SK-N-SH (cell line): ENCODE data around the gene STK4. TPM values are rescaled to one million over a fixed set of nuclear protein-coding genes. Genes with fewer than 3 reads are reported as not detected.

Experiments
- CTCF ChIA-PET: fragments of 300-600, 350-600 bp; formaldehyde crosslinking; extraction: SDS; loops from one replicate; lab custom pipeline; 2021; lab: Yijun Ruan, JAX
- POLR2A ChIA-PET: fragments of 350-600 bp; sonication (Branson Sonifier 250); formaldehyde crosslinking; extraction: SDS; loops from one replicate; lab custom pipeline; 2020; ENCODE audit warnings: antibody characterized with exemption, inconsistent platforms; lab: Yijun Ruan, JAX
- DNase-seq: peaks from one replicate; pipeline ENCODE4 v3.0.0; 2012
- H2AFZ ChIP-seq: fragments of 200-600 bp; sonication (generic); 2 replicates; pipeline ENCODE4 v1.8.1; 2016; ENCODE audit warnings: antibody characterized with exemption, mild to moderate bottlenecking, low read depth
- H3F3A ChIP-seq: fragments of 200-600 bp; sonication (generic); replicated peaks from 2 replicates; pipeline ENCODE3; 2016; ENCODE audit warnings: antibody characterized with exemption, mild to moderate bottlenecking; ENCODE audit not compliant: insufficient read depth
- H3K27ac ChIP-seq, 2 experiments: fragments of 200-500 bp in 1 of 2; fragments of 200-600 bp in 1 of 2; sonication (Bioruptor generic) in 1 of 2; sonication (generic), shearing (Covaris generic) in 1 of 2; 2 replicates each; pipeline versions ENCODE4 v1.5.1 to v1.6.1; 2014 to 2016; ENCODE audit warnings: low read depth in 2 of 2, inconsistent platforms in 1 of 2, low read length in 1 of 2, mild to moderate bottlenecking in 1 of 2, mixed read lengths in 1 of 2
- H3K27me3 ChIP-seq: fragments of 200-600 bp; sonication (generic), shearing (Covaris generic); 2 replicates; pipeline ENCODE4 v1.6.1; 2016; ENCODE audit warnings: mixed run types; ENCODE audit not compliant: insufficient read depth
- H3K36me3 ChIP-seq, 2 experiments: fragments of 200-500 bp in 1 of 2; fragments of 200-600 bp in 1 of 2; sonication (Bioruptor generic) in 1 of 2; sonication (generic) in 1 of 2; replicated peaks in 1 of 2; 2 replicates each; pipeline versions ENCODE3 to v1.5.1; 2014 to 2016; ENCODE audit warnings: low read length in 1 of 2, mild to moderate bottlenecking in 1 of 2; ENCODE audit not compliant: insufficient read depth in 2 of 2, control insufficient read depth in 1 of 2
- H3K4me1 ChIP-seq, 2 experiments: fragments of 200-500 bp in 1 of 2; fragments of 200-600 bp in 1 of 2; sonication (Bioruptor generic) in 1 of 2; sonication (generic), shearing (Covaris generic) in 1 of 2; 2 replicates each; pipeline versions ENCODE4 v1.5.1 to v1.6.1; 2014 to 2016; ENCODE audit warnings: low read depth in 1 of 2, low read length in 1 of 2, mixed run types in 1 of 2; ENCODE audit not compliant: insufficient read depth in 2 of 2, control insufficient read depth in 1 of 2
- H3K4me2 ChIP-seq: fragments of 200-600 bp; sonication (generic), shearing (Covaris generic); 2 replicates; pipeline ENCODE4 v1.6.1; 2017; ENCODE audit warnings: mixed run types
- H3K4me3 ChIP-seq, 2 experiments: fragments of 200-500 bp in 1 of 2; fragments of 200-600 bp in 1 of 2; sonication (Bioruptor generic) in 1 of 2; sonication (generic), shearing (Covaris generic) in 1 of 2; 2 replicates each; pipeline versions ENCODE4 v1.5.1 to v1.8.1; 2014 to 2016; ENCODE audit warnings: low read depth in 2 of 2, inconsistent platforms in 1 of 2, low read length in 1 of 2, mild to moderate bottlenecking in 1 of 2, mixed read lengths in 1 of 2, moderate library complexity in 1 of 2
- H3K79me2 ChIP-seq: fragments of 200-600 bp; sonication (generic); 2 replicates; pipeline ENCODE4 v1.8.1; 2017; ENCODE audit warnings: mild to moderate bottlenecking; ENCODE audit not compliant: insufficient read depth
- H3K9ac ChIP-seq: fragments of 200-600 bp; sonication (generic); 2 replicates; pipeline ENCODE4 v1.6.1; 2017; ENCODE audit warnings: mixed run types
- H3K9me2 ChIP-seq: fragments of 200-600 bp; sonication (generic); 2 replicates; pipeline ENCODE4 v1.6.1; 2017; ENCODE audit warnings: mixed run types
- H3K9me3 ChIP-seq: fragments of 200-600 bp; sonication (generic); 2 replicates; pipeline ENCODE4 v1.6.1; 2017; ENCODE audit warnings: mixed run types, mild to moderate bottlenecking, moderate library complexity
- H4K20me1 ChIP-seq: fragments of 200-600 bp; sonication (generic); 2 replicates; pipeline ENCODE4 v1.6.1; 2017; ENCODE audit warnings: mild to moderate bottlenecking, mixed run types; ENCODE audit not compliant: insufficient read depth
- EP300 ChIP-seq, 2 experiments: IDR thresholded peaks; 2 replicates each; pipeline versions ENCODE4 v1.4.0 to v1.6.1; 2012; ENCODE audit warnings: borderline replicate concordance in 1 of 2, low read depth in 1 of 2, low read length in 1 of 2
- FOSL2 ChIP-seq: IDR thresholded peaks from 2 replicates; pipeline ENCODE4 v1.4.0; 2012; ENCODE audit warnings: low read depth, mild to moderate bottlenecking, moderate library complexity, borderline replicate concordance
- JUND ChIP-seq: IDR thresholded peaks from 2 replicates; pipeline ENCODE4 v1.4.0; 2012
- MXI1 ChIP-seq: IDR thresholded peaks from 2 replicates; pipeline ENCODE4 v1.6.1; 2012; ENCODE audit warnings: mild to moderate bottlenecking, low read depth, low read length, improper control_type of control experiment
- NFIC ChIP-seq: IDR thresholded peaks from 2 replicates; pipeline ENCODE4 v1.4.0; 2012; ENCODE audit warnings: borderline replicate concordance
- NRF1 ChIP-seq: IDR thresholded peaks from 2 replicates; pipeline ENCODE4 v1.6.1; 2012; ENCODE audit warnings: low read depth, mild to moderate bottlenecking, low read length
- POLR2AphosphoS5 ChIP-seq: IDR thresholded peaks from 2 replicates; pipeline ENCODE4 v1.6.1; 2012; ENCODE audit warnings: low read depth, low read length
- RFX5 ChIP-seq: IDR thresholded peaks from 2 replicates; pipeline ENCODE4 v1.6.1; 2012; ENCODE audit warnings: mild to moderate bottlenecking, improper control_type of control experiment, low read length
- RXRA ChIP-seq: IDR thresholded peaks from 2 replicates; pipeline ENCODE4 v1.4.0; 2012; ENCODE audit warnings: low read depth, mild to moderate bottlenecking, borderline replicate concordance
- SIN3A ChIP-seq: IDR thresholded peaks from 2 replicates; pipeline ENCODE4 v1.6.1; 2012; ENCODE audit warnings: low read depth, mild to moderate bottlenecking, low read length, moderate library complexity, borderline replicate concordance
- TCF12 ChIP-seq: IDR thresholded peaks from 2 replicates; pipeline ENCODE4 v1.4.0; 2012
- TEAD4 ChIP-seq: IDR thresholded peaks from 2 replicates; pipeline ENCODE4 v1.4.0; 2012; ENCODE audit warnings: mild to moderate bottlenecking, borderline replicate concordance; ENCODE audit not compliant: insufficient read depth
- YY1 ChIP-seq: IDR thresholded peaks from 2 replicates; pipeline ENCODE4 v1.4.0; 2012; ENCODE audit warnings: low read depth, mild to moderate bottlenecking
- WGBS: methylation state at CpG from one replicate; pipeline ENCODE4 v1.1.6; 2017; ENCODE audit warnings: low lambda C conversion rate; 5-methylcytosine and 5-hydroxymethylcytosine counted together
- polyA plus RNA-seq, 3 experiments: library from polyadenylated mRNA; depleted of rRNA; stranded (reverse); fragments of >200 nt; gene quantifications; 2 replicates each; pipeline ENCODE4 v1.2.3, GENCODE V29; 2012
- TF ChIP-seq, protein P1 (sequence below): IDR thresholded peaks from 2 replicates; pipeline ENCODE4; 2012
- TF ChIP-seq, protein P2 (sequence below): IDR thresholded peaks from 2 replicates; pipeline ENCODE4 v1.4.0; 2012; ENCODE audit warnings: low read depth, borderline replicate concordance
- TF ChIP-seq, protein P3 (sequence below): fragments of 200-600 bp; sonication (generic); IDR thresholded peaks from 2 replicates; pipeline ENCODE4 v1.6.1; 2017; ENCODE audit warnings: antibody characterized with exemption, mild to moderate bottlenecking, moderate library complexity
- TF ChIP-seq, protein P4 (sequence below): IDR thresholded peaks from 2 replicates; pipeline ENCODE4 v1.4.0; 2012; ENCODE audit warnings: low read depth
- TF ChIP-seq, protein P5 (sequence below): IDR thresholded peaks from 2 replicates; pipeline ENCODE4 v1.4.0; 2012; ENCODE audit warnings: low read depth, borderline replicate concordance

STK4 gene
- polyA plus RNA-seq, 1 of the 3 experiments (the other 2 are of a cell fraction) = 11.4 TPM

DNA sequence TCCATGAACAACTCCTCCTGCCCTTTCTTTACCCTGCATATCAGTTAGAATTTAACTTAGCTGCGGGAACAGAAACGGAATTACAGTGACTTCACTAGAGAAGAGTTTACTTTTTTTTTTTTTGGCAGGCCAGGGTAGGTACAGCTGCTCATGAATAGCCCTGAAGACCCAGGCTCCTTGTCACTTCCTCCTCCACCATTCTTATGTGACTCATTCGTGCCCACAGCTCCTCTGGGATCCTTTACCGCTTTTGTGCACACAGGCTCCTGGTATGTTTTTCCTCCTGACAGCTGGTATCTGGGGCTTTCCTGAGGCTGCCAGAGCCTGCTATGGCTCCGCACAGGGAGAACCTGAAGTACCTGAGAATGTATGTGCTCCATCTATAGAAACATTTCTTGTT lies 138.5 kb downstream of the STK4 start:
- DNase-seq = no peak
- H2AFZ ChIP-seq = peak overlapping the region; percentile 60; the same call in 1 of the 2 replicates

More for the DNA sequence above, 138.5 kb downstream of the STK4 start:
- Histone ChIP-seq H3K36me3 (no peaks in the 10 kb centered on the region), H3K9me3 (no peaks in the 10 kb centered on the region), H3K4me1 (no peaks in the 10 kb centered on the region), H3K27me3 (no peaks in the 10 kb centered on the region), H3K27ac (peak overlapping the region; percentile 11 to 74; a peak in 3 of 4 replicates), H3K9ac (peak overlapping the region; percentile 48; the same call in 1 of the 2 replicates), H3K9me2 (no peaks in the 10 kb centered on the region), H3F3A (peaks cover 14% of the 10 kb centered on the region), H3K4me2 (peak overlapping the region; percentile 51), H3K79me2 (no peaks in the 10 kb centered on the region), H3K4me3 (no peak overlapping the region), H4K20me1 (no peaks in the 10 kb centered on the region)
- TF ChIP-seq JUND = peak; percentile 86
- peak; percentile 73; the same call in 1 of the 2 replicates for TF ChIP-seq SIN3A
- 0 out of 2 replicates have a peak, but pooled peaks have one; percentile 42 for TF ChIP-seq RXRA
- no peak for TF ChIP-seq RFX5
- peak; percentile 89 for TF ChIP-seq FOSL2
- TF ChIP-seq YY1 = peak; percentile 64; the same call in 1 of the 2 replicates
- TF ChIP-seq, protein P1, sequence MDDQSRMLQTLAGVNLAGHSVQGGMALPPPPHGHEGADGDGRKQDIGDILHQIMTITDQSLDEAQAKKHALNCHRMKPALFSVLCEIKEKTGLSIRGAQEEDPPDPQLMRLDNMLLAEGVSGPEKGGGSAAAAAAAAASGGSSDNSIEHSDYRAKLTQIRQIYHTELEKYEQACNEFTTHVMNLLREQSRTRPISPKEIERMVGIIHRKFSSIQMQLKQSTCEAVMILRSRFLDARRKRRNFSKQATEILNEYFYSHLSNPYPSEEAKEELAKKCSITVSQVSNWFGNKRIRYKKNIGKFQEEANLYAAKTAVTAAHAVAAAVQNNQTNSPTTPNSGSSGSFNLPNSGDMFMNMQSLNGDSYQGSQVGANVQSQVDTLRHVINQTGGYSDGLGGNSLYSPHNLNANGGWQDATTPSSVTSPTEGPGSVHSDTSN = peak; percentile 81
- peak; percentile 92 for TF ChIP-seq TCF12
- TF ChIP-seq NFIC = peak; percentile 72; the same call in 1 of the 2 replicates
- no peak for TF ChIP-seq NRF1
- TF ChIP-seq POLR2AphosphoS5 = peak; percentile 58; the same call in 1 of the 2 replicates
- peak; percentile 82; the same call in 1 of the 2 replicates for TF ChIP-seq TEAD4
- TF ChIP-seq, protein P2, sequence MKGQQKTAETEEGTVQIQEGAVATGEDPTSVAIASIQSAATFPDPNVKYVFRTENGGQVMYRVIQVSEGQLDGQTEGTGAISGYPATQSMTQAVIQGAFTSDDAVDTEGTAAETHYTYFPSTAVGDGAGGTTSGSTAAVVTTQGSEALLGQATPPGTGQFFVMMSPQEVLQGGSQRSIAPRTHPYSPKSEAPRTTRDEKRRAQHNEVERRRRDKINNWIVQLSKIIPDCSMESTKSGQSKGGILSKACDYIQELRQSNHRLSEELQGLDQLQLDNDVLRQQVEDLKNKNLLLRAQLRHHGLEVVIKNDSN = peak; percentile 38
- TF ChIP-seq, protein P3, sequence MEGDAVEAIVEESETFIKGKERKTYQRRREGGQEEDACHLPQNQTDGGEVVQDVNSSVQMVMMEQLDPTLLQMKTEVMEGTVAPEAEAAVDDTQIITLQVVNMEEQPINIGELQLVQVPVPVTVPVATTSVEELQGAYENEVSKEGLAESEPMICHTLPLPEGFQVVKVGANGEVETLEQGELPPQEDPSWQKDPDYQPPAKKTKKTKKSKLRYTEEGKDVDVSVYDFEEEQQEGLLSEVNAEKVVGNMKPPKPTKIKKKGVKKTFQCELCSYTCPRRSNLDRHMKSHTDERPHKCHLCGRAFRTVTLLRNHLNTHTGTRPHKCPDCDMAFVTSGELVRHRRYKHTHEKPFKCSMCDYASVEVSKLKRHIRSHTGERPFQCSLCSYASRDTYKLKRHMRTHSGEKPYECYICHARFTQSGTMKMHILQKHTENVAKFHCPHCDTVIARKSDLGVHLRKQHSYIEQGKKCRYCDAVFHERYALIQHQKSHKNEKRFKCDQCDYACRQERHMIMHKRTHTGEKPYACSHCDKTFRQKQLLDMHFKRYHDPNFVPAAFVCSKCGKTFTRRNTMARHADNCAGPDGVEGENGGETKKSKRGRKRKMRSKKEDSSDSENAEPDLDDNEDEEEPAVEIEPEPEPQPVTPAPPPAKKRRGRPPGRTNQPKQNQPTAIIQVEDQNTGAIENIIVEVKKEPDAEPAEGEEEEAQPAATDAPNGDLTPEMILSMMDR = no peak
- peak in 1 of 2 experiments; percentile 75; a peak in 2 of 4 replicates for TF ChIP-seq EP300 (IDR thresholded peaks at IDR 0.05; ENCODE audit: borderline replicate concordance in 1 of 2, low read depth in 1 of 2, low read length in 1 of 2)
- no peak for TF ChIP-seq MXI1
- TF ChIP-seq, protein P4, sequence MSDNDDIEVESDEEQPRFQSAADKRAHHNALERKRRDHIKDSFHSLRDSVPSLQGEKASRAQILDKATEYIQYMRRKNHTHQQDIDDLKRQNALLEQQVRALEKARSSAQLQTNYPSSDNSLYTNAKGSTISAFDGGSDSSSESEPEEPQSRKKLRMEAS = peak; percentile 80
- TF ChIP-seq, protein P5, sequence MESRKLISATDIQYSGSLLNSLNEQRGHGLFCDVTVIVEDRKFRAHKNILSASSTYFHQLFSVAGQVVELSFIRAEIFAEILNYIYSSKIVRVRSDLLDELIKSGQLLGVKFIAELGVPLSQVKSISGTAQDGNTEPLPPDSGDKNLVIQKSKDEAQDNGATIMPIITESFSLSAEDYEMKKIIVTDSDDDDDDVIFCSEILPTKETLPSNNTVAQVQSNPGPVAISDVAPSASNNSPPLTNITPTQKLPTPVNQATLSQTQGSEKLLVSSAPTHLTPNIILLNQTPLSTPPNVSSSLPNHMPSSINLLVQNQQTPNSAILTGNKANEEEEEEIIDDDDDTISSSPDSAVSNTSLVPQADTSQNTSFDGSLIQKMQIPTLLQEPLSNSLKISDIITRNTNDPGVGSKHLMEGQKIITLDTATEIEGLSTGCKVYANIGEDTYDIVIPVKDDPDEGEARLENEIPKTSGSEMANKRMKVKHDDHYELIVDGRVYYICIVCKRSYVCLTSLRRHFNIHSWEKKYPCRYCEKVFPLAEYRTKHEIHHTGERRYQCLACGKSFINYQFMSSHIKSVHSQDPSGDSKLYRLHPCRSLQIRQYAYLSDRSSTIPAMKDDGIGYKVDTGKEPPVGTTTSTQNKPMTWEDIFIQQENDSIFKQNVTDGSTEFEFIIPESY = no peak; the same call in 1 of the 2 replicates
- POLR2A ChIA-PET = no interaction called here
- CTCF ChIA-PET = interaction anchor here (0.9 to 13.3 kb wide), 5 partner anchors 8 to 186 kb away, joined by 3 to 158 read pairs (median 7); no protein-coding TSS in a partner anchor
- 18% methylated on average over 5 of the region's 5 CpGs for WGBS
